ENCODE data around the gene C4BPA. TPM values are rescaled to one million over a fixed set of nuclear protein-coding genes. Genes with fewer than 3 reads are reported as not detected.

The C4BPA gene
- total RNA-seq, 1 donor from 2014 or later, result not detected

GRCh38 chr1:207088701-207089626, 15.1 kb upstream of the C4BPA start, which contains the start of gene C4BPB:
Gene C4BPB (plus strand): TSS chr1:207088860. CDS start chr1:207089532, 672 bp downstream.
- H3K4me3 ChIP-seq, result no peak within 1 kb of the TSS
- H3K27me3 ChIP-seq (ENCODE audit: low read depth), result no peaks in the 10 kb centered on the region
- TF ChIP-seq CTCF (IDR thresholded peaks at IDR 0.05; ENCODE audit: borderline replicate concordance), result no peak
- intact Hi-C loops (cut with micrococcal nuclease), result no loop called here
- DNase-seq, result no peak
- peaks cover 13% of the 10 kb centered on the region for H3K4me1 ChIP-seq
- no peak within 1 kb of the TSS for H3K27ac ChIP-seq (replicated peaks)
- H3K36me3 ChIP-seq, result no peaks in the 10 kb centered on the region
- no peaks in the 10 kb centered on the region for H3K9me3 ChIP-seq (replicated peaks)

- no peak for TF ChIP-seq CTCF (IDR thresholded peaks at IDR 0.05; ENCODE audit: borderline replicate concordance)
- no peak overlapping the region for H3K4me3 ChIP-seq
- H3K4me1 ChIP-seq, result peaks cover 9% of the 10 kb centered on the region
- no peaks in the 10 kb centered on the region for H3K36me3 ChIP-seq
- H3K27ac ChIP-seq (replicated peaks), result no peak overlapping the region
- intact Hi-C loops (cut with micrococcal nuclease), result no loop called here
- H3K9me3 ChIP-seq (replicated peaks), result no peaks in the 10 kb centered on the region
- DNase-seq, result no peak
- no peaks in the 10 kb centered on the region for H3K27me3 ChIP-seq (ENCODE audit: low read depth)
Measured at GRCh38 chr1:207089627-207090355, 14.2 kb upstream of the C4BPA start.

GRCh38 chr1:207091200-207091908, 12.7 kb upstream of the C4BPA start:
- Histone ChIP-seq H3K27me3 (ENCODE audit: low read depth) (peaks cover under 1% of the 10 kb centered on the region), H3K36me3 (no peaks in the 10 kb centered on the region), H3K9me3 (replicated peaks) (no peaks in the 10 kb centered on the region), H3K27ac (replicated peaks) (no peak overlapping the region), H3K4me3 (no peak overlapping the region), H3K4me1 (peaks cover 6% of the 10 kb centered on the region)
- intact Hi-C loops (cut with micrococcal nuclease), result no loop called here
- no peak for TF ChIP-seq CTCF (IDR thresholded peaks at IDR 0.05; ENCODE audit: borderline replicate concordance)
- DNase-seq, result no peak

- peaks cover 9% of the 10 kb centered on the region for H3K27me3 ChIP-seq (ENCODE audit: low read depth)
Measured at GRCh38 chr1:207093944-207094343, 10.1 kb upstream of the C4BPA start.

More at GRCh38 chr1:207093944-207094343, 10.1 kb upstream of the C4BPA start:
- no peak for TF ChIP-seq CTCF (IDR thresholded peaks at IDR 0.05; ENCODE audit: borderline replicate concordance)
- no peaks in the 10 kb centered on the region for H3K9me3 ChIP-seq (replicated peaks)
- no peaks in the 10 kb centered on the region for H3K4me1 ChIP-seq
- DNase-seq, result no peak
- intact Hi-C loops (cut with micrococcal nuclease), result no loop called here
- H3K36me3 ChIP-seq, result no peaks in the 10 kb centered on the region
- H3K4me3 ChIP-seq, result no peak overlapping the region
- no peak overlapping the region for H3K27ac ChIP-seq (replicated peaks)
